Endodermal cell (in vitro differentiated cells): ENCODE measurements around the gene NCS1. TPM values are rescaled to one million over a fixed set of nuclear protein-coding genes. Genes with fewer than 3 reads are reported as not detected.

Experiments used
- DNase-seq: peaks from one replicate; pipeline ENCODE4 v3.0.0-alpha.2; 2017
- H3K27ac ChIP-seq: 2 replicates; pipeline ENCODE4 v1.5.1; 2013; ENCODE audit warnings: mild to moderate bottlenecking, low read depth, low read length, moderate library complexity
- H3K27me3 ChIP-seq: 2 replicates; pipeline ENCODE4 v1.6.1; 2013; ENCODE audit warnings: mild to moderate bottlenecking, low read length, moderate library complexity; ENCODE audit not compliant: insufficient read depth, control insufficient read depth, poor library complexity, severe bottlenecking
- H3K36me3 ChIP-seq: 2 replicates; pipeline ENCODE4 v1.7.0; 2013; ENCODE audit warnings: mild to moderate bottlenecking, low read length, moderate library complexity; ENCODE audit not compliant: control insufficient read depth, insufficient read depth
- H3K4me1 ChIP-seq: one replicate; pipeline ENCODE4 v1.7.0; 2013; ENCODE audit warnings: low read length; ENCODE audit not compliant: control insufficient read depth, insufficient read depth
- H3K4me3 ChIP-seq: 2 replicates; pipeline ENCODE4 v1.5.1; 2013; ENCODE audit warnings: mild to moderate bottlenecking, low read length, moderate library complexity
- H3K9ac ChIP-seq: 2 replicates; pipeline ENCODE4 v1.6.1; 2013; ENCODE audit warnings: mild to moderate bottlenecking, low read length, moderate library complexity; ENCODE audit not compliant: poor library complexity, severe bottlenecking; ENCODE audit errors: extremely low read depth
- H3K9me3 ChIP-seq: 2 replicates; pipeline ENCODE4 v1.6.1; 2013; ENCODE audit warnings: mild to moderate bottlenecking, low read length, moderate library complexity; ENCODE audit not compliant: control insufficient read depth
- H3K27ac Mint-ChIP-seq: 2 replicates; pipeline ENCODE4 v1.8.0; 2020; ENCODE audit warnings: mixed read lengths
- H3K27me3 Mint-ChIP-seq: 2 replicates; pipeline ENCODE4 v1.8.0; 2021; ENCODE audit warnings: mild to moderate bottlenecking, mixed read lengths; ENCODE audit not compliant: insufficient read depth
- H3K36me3 Mint-ChIP-seq: 2 replicates; pipeline ENCODE4 v1.8.0; 2020; ENCODE audit warnings: low read depth, mixed read lengths
- H3K4me1 Mint-ChIP-seq: 2 replicates; pipeline ENCODE4 v1.8.0; 2020; ENCODE audit warnings: mixed read lengths
- H3K4me3 Mint-ChIP-seq: 2 replicates; pipeline ENCODE4 v1.8.0; 2020; ENCODE audit warnings: mild to moderate bottlenecking, moderate library complexity, mixed read lengths
- H3K9me3 Mint-ChIP-seq: 2 replicates; pipeline ENCODE4 v1.8.0; 2020; ENCODE audit warnings: mild to moderate bottlenecking, mixed read lengths
- CTCF ChIP-seq: fragments of 200-600 bp; sonication (generic); conservative IDR thresholded peaks from 2 replicates; pipeline ENCODE4 v1.5.0; 2021; ENCODE audit warnings: antibody characterized with exemption, mild to moderate bottlenecking
- WGBS, 2 experiments: methylation state at CpG; one replicate each; pipeline versions ENCODE4 v1.1.5 to v1.1.7; 2013; ENCODE audit warnings: missing lambda C conversion rate in 2 of 2, mixed read lengths in 1 of 2; ENCODE audit not compliant: insufficient coverage in 1 of 2, insufficient read length in 1 of 2; 5-methylcytosine and 5-hydroxymethylcytosine counted together
- total RNA-seq, 2 donors: library from RNA; stranded (reverse); fragmentation: NEBNext Ultra II Directional in 1 of 2; extraction: Animal tissue kit (Norgen Biotek cat#: 25700) in 1 of 2; gene quantifications; 2 replicates in 1 of 2; 3 replicates in 1 of 2; pipeline ENCODE4 v1.2.1, GENCODE V29; 2021

The NCS1 gene
- total RNA-seq, 2 donors from 2014 or later = 40.6 to 47.7 TPM

- Mint-ChIP-seq H3K9me3 (no peaks in the 10 kb centered on the region), H3K4me1 (peaks cover 9% of the 10 kb centered on the region), H3K27me3 (no peaks in the 10 kb centered on the region), H3K36me3 (peaks cover 11% of the 10 kb centered on the region), H3K27ac (no peak overlapping the region), H3K4me3 (no peak overlapping the region)
- no peak for TF ChIP-seq CTCF
- Histone ChIP-seq H3K27me3 (no peaks in the 10 kb centered on the region), H3K9ac (no peak overlapping the region), H3K27ac (peak overlapping the region; percentile 58), H3K4me1 (peaks cover 8% of the 10 kb centered on the region), H3K4me3 (no peak overlapping the region), H3K9me3 (no peaks in the 10 kb centered on the region), H3K36me3 (peaks cover 27% of the 10 kb centered on the region)
- peak; percentile 70 for DNase-seq
- WGBS, 2 experiments = 89 to 90% methylated on average over 9 to 16 of the region's 16 CpGs
These were observed 47.5 kb downstream of the NCS1 start for GRCh38 chr9:130219661-130220096.

DNA sequence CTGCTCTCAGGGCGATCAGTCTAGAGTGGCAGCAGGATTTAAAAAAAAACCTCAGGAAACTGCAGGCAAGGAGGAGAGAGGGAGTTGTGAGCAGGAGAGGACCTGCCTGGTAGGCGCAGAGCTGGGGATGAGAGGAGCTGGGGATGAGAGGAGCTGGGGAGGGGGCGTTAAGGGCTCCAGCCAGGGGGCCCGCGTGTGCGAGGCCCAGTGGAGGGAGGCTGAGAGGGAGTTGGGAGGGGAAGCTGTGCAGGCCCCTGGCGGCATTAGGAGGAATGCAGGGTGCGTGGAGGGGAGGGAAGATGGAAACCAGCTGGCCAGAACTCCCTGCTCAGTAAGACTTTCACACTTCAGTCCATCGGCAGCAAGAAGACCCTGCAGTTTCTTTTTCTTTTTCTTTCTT, 48.1 kb downstream of the NCS1 start:
- H3K4me1 ChIP-seq = peaks cover 8% of the 10 kb centered on the region
- H3K27ac Mint-ChIP-seq = peak overlapping the region; percentile 31
- peak; percentile 52 for TF ChIP-seq CTCF
- no peaks in the 10 kb centered on the region for H3K9me3 Mint-ChIP-seq
- H3K36me3 Mint-ChIP-seq = peaks cover 15% of the 10 kb centered on the region
- H3K36me3 ChIP-seq = peaks cover 34% of the 10 kb centered on the region
- H3K4me1 Mint-ChIP-seq = peaks cover 9% of the 10 kb centered on the region
- H3K27ac ChIP-seq = peak overlapping the region; percentile 16
- H3K4me3 Mint-ChIP-seq = no peak overlapping the region
- no peaks in the 10 kb centered on the region for H3K9me3 ChIP-seq
- no peak overlapping the region for H3K4me3 ChIP-seq
- H3K27me3 ChIP-seq = no peaks in the 10 kb centered on the region
- H3K27me3 Mint-ChIP-seq = no peaks in the 10 kb centered on the region
- whole genome bisulfite sequencing, 2 experiments = 57 to 75% methylated on average over 3 to 9 of the region's 9 CpGs
- DNase-seq = peak; percentile 74
- no peak overlapping the region for H3K9ac ChIP-seq

GRCh38 chr9:130222833-130223232, 50.6 kb downstream of the NCS1 start:
- no peak for TF ChIP-seq CTCF
- no peak overlapping the region for H3K4me3 Mint-ChIP-seq

More at GRCh38 chr9:130222833-130223232, 50.6 kb downstream of the NCS1 start:
- H3K4me3 ChIP-seq = no peak overlapping the region
- H3K4me1 Mint-ChIP-seq = peaks cover 9% of the 10 kb centered on the region
- H3K9ac ChIP-seq = no peak overlapping the region
- no peaks in the 10 kb centered on the region for H3K27me3 ChIP-seq
- H3K36me3 ChIP-seq = peaks cover 46% of the 10 kb centered on the region
- peaks cover 8% of the 10 kb centered on the region for H3K4me1 ChIP-seq
- 95% methylated on average over 9 of the region's 9 CpGs; no CpG with 5 or more reads in 1 of the 2 experiments for WGBS, 2 experiments
- H3K27ac ChIP-seq = no peak overlapping the region
- peaks cover 8% of the 10 kb centered on the region for H3K9me3 Mint-ChIP-seq
- no peak for DNase-seq
- peak overlapping the region; percentile 48 for H3K27ac Mint-ChIP-seq
- peaks cover 10% of the 10 kb centered on the region for H3K9me3 ChIP-seq
- H3K27me3 Mint-ChIP-seq = no peaks in the 10 kb centered on the region
- H3K36me3 Mint-ChIP-seq = peaks cover 38% of the 10 kb centered on the region
